NCI-H524 treated with DMSO at 0.1 percent for 48 hours (cell line): Measurements from ENCODE around the gene ABCE1.

Experiments
- DNase-seq: peaks from one replicate; lab custom pipeline; 2025; lab: John Stamatoyannopoulos, UW

ABCE1 gene

DNA sequence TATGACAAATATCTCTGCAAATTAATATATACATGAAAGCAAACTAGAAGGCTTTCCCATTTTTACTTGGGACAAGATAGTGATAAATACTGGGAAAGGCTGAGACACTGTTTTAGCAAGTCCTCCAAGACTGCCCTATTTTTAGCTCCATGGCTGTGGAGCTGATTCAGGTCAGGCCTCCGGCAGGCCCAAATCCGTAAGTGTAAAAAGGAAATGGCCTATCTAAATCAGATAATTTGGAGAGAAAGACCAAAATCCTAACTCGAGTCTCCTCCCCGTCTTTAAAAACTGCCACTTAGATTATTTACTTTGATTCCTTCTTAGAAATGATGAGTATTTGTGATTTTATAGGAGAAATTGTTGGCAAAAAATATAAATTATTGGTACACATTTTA is 79.4 kb downstream of the ABCE1 start:
- no peak for DNase-seq

DNA sequence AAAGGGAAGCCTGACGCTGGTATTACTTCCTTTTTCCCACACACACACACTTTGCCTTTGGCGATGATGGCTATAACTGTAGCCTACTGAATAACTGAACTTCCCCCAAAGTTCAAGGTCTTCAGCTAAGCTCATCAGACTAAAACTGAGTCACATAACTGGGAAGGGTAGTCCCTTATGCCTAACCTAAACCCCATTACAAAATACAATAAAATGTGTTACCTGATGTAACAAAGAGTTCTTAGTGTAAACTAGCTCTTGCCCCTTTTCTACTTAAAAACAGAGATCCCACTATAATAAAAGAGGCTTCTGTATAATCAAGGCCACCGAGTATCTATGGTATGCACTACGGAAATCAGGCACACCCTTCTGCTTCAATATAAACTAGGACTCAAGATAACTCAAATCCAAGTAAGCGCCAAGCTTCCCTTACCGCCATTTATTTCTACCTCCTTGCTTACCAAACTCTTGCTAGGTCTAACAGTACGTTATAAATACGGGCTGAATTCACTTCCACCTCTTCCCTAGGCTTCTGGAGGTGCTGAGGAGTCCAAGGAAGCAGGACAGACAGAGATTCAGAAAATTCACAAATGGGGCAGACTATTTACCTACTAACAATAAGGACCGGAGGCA is 79.9 kb downstream of the ABCE1 start:
- DNase-seq, result no peak

DNA sequence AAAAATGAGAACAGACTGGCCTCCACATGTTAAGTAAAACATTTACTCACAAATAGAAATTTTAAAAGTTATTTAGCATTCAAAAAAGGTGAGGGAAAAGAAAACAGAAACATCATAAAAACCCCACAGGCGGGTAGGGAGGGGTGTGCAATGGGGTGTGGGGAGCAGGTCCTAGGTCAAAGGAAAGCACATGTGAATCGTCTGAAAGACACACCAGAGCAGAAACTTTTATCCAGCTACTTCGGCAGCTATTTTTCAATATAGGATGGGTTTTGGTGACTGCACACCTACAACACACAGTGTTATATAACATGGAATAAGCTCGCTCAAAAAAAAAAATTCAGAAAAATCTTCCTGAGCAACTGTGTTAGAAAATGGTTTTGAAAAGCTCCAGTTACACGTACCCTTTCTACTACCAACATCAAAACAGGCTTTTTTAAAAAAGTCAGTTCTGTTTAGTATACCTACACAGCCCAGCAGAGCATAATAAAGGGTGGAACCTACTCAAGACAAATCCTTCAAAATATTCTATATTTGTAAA is 80.7 kb downstream of the ABCE1 start:
- no peak for DNase-seq
